GM19467 (cell line): ENCODE measurements around the gene PLS1.
"Not testable (repeated sequence)": the region's sequence is repeated elsewhere in the genome, so short reads cannot be mapped to it uniquely, and the experiment has no call there.

Experiments used
- ATAC-seq: cut with Tn5 transposase; IDR thresholded peaks from one replicate; pipeline ENCODE4 v1.9.1; 2021; ENCODE audit warnings: mild to moderate bottlenecking, moderate library complexity; ENCODE audit not compliant: unreplicated experiment

PLS1 gene

DNA sequence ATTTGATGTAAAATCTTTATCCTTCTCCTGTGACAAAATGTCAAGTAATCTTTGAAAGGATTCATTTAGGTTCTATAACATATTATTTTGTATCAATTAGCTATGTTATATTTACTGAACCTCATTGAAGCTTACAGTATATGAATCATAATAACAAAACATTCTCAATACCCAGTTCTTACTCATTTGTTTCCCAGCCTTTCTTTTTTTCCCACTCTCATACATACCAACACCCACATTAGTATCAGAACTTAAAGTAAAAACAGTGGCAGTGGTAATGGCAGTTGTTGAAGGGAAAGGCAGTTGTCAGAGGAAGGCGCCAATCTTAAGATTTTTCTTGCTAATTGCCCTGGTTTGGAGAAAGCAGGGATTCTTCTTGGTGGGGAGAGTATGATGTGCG is 94.4 kb downstream of the PLS1 start:
- no peak for ATAC-seq

- no peak for ATAC-seq
Observed at GRCh38 chr3:142691527-142691926, 95.3 kb downstream of the PLS1 start.

- no peak for ATAC-seq
Observed at GRCh38 chr3:142693136-142693853, 97.1 kb downstream of the PLS1 start.

DNA sequence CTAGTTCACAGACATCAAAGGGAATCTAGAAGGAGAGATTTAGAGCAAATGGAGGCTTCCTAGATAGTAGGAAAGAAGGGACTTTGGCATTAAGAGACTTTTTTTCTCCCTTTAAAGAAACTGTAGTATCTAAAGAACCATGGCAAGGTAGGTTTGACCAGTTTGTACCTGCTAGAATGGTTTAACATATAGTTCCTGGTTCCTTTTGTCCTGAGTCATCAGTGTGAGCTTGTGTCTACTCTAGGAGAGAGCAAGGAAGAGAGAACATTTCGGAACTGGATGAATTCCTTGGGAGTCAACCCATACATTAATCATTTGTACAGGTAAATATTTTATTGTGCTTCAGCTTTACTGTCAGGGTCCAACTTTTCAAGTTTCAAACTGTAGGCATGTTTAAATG is 98.0 kb downstream of the PLS1 start:
- no peak for ATAC-seq

DNA sequence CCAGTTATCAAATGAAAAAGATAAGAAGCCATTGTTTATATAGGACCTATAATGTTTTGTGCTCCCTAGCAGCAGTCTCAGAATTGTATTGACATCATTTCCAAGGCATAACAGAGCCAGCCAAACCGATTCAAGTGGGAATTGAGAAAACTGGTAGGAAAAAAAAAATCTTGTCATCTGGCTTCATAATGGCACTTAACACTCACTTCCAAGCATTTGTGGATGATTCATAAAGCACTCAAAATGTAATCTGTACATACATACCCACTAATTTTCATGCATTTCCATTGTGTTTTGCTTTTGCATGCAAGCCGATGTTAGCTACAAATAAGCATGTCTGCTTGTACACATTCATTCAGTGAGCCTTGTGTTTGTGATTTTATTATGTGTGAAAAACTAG is 109.0 kb downstream of the PLS1 start:
- ATAC-seq = no peak

GRCh38 chr3:142706321-142707127 is 110.3 kb downstream of the PLS1 start:
- ATAC-seq = no peak

DNA sequence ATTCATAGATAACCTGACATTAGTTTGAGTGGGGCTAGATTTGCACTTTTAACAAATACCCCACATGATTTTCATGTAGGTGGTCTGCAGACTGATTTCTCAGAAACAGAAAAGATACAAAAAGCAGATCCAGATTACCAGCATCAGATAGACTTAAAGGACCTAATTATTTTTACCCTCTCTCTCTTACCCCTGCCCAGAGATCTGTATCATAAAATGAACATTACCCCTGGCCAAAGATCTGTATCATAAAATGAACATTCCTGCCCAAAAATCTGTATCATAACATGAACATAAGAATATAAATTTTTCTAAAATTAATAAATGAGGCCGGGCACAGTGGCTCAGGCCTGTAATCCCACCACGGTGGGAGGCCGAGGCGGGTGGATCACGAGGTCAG is 113.0 kb downstream of the PLS1 start:
- no peak for ATAC-seq

DNA sequence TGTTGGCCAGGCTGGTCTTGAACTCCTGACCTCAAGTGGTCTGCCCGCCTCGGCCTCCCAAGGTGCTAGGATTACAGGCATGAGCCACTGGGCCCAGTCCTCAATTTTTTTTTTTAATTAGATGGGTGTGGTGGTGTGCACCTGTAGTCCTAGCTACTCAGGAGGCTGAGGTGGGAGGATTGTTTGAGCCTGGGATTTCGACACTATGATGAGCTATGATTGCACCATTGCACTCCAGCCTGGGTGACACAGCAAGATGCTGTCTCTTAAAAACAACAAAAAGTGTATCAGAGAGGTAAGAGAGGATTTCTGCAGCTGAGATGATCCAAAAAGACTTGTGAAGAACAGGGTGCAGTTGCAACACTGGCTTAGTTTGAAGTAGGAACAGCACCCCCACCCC is 118.7 kb downstream of the PLS1 start:
- not testable (repeated sequence) for ATAC-seq

- no peak for ATAC-seq
Observed at GRCh38 chr3:142716102-142716501, 119.9 kb downstream of the PLS1 start.

DNA sequence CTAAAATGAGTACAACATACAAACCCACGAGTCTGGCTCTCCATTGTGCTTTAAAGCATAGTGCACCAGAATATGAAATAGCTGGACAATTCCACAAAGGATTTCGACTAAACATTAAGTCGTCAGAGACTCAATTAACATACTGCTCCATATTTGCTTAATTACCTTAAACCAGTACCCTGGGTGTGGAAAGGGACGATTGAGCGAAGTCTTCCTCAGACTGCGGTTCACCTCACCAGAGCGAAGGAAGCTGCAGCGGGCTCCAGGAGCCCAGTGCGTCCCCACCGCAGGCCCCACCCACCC is 127.4 kb downstream of the PLS1 start:
- ATAC-seq = peak; percentile 20

GRCh38 chr3:142723968-142724681 is 127.9 kb downstream of the PLS1 start, which contains the start of gene TRPC1:
TRPC1 (plus strand) TSS chr3:142724034; CDS start chr3:142724560, 526 bp downstream.
- ATAC-seq = peak; percentile 97

GRCh38 chr3:142724682-142725356 is 128.6 kb downstream of the PLS1 start:
- peak; percentile 22 for ATAC-seq

DNA sequence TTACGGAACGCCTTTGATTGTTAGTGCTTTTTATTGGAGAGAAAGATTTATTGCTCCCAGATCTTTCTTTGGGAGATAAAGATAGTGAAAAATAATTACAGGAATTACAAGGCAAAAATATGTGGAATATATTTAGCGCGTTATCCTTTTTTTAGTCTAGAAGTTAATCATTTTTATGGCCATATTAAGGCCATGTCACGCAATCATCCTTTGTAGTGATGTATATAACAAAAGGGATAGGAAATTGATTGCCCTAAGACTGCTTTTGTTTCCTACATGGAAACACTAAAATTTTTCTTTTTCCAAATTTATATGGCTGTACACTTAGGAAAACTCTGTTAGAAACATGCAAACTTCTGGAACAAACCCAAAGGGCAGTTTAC is 129.2 kb downstream of the PLS1 start:
- no peak for ATAC-seq

DNA sequence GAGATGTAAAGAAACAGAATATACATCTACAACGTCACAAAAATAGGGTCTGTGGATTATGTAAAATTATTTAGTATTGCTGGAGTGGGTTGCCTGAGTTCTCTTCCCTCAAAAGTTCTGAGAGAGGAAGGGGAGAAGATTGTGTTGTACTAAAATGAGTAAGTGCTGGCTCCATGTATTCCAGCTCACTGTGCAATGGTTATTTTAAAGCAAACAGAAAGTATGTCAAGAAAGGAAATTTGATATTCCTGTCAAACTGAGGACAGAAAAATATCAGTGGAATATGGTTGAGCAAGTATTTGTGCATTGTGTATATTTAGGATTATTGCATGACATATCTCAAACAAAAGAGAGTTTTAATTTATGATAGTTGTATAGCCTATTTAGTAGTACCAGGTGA is 129.8 kb downstream of the PLS1 start:
- ATAC-seq = no peak

GRCh38 chr3:142732066-142732465 is 135.9 kb downstream of the PLS1 start:
- ATAC-seq = no peak

- ATAC-seq = no peak
Observed at GRCh38 chr3:142734834-142735233, 138.6 kb downstream of the PLS1 start.

- no peak for ATAC-seq
Observed at GRCh38 chr3:142735462-142735861, 139.3 kb downstream of the PLS1 start.

DNA sequence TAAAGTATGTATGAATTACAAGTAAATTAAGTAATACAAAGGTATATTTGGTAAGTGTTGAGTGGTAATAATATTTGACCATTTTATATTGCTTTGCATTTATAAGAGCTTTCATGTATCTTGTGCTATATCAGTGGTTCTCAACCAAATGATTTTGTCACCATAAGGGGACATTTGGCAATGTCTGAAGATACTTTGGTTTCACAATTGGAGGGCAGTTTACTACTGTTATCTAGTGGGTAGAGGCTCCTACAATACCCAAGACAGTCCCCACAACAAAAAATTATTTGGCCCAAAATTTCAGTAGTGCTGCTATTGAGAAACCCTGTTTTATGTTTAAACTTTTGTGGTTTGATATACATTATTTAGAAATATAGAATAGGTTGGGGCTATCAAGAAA is 142.2 kb downstream of the PLS1 start:
- ATAC-seq = no peak

GRCh38 chr3:142746646-142747045 is 150.5 kb downstream of the PLS1 start:
- ATAC-seq = no peak

- not testable (repeated sequence) for ATAC-seq
Observed at GRCh38 chr3:142750531-142750930, 154.3 kb downstream of the PLS1 start.

DNA sequence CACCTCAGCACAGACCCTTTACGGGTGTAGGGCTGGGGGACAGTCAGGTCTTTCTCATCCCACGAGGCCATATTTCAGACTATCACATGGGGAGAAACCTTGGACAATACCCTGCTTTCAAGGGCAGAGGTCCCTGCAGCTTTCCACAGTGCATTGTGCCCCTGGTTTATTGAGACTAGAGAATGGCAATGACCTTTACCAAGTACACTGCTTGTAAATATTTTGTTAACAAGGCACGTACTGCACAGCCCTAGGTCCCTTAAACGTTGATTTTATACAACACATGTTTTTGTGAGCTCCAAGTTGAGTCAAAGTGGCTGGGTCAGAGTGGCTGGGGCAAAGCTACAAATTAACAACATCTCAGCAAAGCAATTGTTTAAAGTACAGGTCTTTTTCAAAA is 156.4 kb downstream of the PLS1 start:
- not testable (repeated sequence) for ATAC-seq
